Embryonic facial prominence (tissue), 1 donor: ENCODE data around the gene SYNE3.

Experiments
- DNase-seq: peaks from one replicate; pipeline ENCODE4 v3.0.0-alpha.2; 2016; ENCODE audit errors: extremely low spot score

The SYNE3 gene

DNA sequence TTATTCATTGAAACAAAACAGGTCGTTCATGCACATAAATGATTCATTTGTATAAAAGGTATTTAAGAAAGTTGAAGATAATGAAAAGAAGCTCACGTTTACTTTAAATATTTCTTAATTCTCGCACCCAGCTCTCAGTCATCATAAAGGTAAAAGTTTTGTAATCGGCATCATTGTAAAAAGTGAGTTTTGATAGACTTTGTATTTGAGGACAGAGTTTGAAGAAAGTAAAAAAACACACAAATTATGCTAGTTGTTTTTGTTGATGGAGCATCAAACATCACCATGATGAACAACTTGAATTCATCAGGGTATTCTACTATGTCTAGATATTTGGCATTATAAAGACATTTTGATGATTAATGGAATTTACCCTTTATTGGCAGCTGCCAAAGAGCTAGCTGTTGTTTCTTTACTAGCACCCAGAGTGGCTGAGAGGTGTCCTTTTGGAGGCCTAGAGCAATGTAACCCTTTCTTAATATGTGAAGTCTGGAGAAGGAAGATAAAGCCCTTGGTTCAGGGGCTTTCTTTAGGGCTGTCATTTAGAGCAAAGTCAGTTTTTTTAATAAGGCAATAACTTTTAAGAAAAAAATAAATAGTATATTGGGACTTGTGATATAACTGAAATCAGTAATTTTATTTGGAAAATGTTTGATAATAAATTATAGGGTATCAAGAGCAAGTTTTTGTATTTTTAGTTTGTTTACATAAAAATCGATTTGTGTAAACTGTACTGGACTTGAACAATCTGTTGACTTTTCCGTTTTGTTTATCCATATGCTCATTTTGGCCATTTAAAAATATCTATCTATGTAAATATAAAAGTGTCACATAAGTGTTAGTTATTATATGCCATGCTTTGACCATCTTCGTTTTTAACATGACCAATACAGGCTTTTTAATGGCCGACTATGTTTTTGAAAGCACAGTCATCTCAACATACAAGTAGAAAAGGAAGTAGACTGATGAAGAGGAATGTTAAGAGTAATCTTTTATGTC, 25.8 kb upstream of the SYNE3 start:
- DNase-seq, result no peak

DNA sequence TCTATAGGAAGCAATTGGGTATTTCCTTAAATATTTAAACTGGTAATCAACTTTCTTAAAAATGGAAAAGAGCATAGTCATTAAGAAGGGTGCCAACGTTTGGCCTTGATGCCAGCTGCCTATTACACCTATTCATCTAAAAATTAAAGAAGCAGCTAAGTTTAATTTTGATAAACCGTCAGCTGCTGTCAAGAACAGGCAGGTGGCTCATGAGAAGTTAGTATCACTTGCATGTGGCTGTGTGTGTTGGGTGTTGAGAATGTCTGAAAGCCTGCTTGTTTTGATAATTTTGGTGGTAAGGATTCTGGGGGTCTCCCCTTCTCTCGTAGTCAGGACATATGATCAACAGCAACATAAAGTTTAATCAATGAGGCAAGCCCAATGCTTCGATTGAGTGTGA, 24.9 kb upstream of the SYNE3 start:
- no peak for DNase-seq

DNA sequence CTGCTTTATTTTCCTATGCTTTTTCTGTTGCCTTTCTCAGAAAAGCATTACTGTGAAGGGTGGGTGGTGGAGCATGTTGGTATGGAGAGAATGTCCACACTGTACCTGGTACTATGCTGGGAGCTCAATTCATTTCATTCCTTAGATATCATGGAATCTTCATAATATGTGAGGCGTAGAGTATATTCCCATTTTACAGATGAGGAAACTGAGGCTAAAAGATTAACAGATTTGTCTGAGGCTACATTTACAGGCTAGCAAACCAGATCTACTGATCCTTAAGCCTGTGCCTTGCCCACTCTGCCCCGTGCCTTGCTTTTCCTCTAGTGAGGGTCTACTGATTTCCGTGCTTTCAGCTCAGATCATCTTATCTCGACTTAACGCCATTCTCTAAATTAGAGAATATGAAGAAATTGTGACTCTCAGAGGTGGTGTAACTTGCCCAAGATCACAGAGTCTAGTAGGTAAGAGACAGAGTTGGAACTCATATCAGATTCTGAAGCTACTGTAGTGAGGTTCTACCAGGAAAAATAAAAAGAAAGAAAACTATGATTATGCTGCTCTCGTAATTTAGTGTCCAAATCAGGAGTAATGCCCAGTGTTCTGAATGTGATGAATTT, 23.9 kb upstream of the SYNE3 start:
- DNase-seq, result no peak

DNA sequence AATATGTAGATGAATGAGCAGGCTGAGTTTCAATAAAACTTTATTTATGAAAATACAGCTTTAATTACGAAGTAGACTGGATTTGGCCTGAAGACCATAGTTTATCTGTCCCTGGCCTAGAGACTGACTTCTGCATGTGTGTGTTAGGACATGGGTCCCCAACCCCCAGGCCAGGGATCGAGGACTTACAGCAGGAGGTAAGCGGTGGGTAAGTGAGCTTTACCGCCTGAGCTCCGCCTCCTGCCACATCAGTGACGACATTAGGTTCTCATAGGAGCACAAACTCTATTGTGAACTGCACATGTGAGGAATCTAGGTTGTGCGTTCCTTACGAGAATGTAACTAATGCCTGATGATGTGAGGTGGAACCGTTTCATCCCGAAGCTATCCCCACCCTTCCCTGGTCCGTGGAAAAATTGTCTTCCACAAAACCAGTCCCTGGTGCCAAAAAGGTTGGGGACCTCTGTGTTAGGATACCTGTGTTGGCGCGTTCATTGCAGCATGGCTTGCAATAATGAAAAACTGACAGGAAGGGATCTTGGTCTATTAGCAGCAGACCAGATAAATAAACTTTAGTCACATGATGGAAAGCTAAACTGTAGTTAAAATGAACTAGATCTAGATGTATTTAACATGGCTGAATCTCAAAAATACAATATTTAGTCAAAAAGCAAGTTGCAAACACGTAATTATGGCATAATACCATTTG, 22.5 kb upstream of the SYNE3 start:
- DNase-seq, result no peak

DNA sequence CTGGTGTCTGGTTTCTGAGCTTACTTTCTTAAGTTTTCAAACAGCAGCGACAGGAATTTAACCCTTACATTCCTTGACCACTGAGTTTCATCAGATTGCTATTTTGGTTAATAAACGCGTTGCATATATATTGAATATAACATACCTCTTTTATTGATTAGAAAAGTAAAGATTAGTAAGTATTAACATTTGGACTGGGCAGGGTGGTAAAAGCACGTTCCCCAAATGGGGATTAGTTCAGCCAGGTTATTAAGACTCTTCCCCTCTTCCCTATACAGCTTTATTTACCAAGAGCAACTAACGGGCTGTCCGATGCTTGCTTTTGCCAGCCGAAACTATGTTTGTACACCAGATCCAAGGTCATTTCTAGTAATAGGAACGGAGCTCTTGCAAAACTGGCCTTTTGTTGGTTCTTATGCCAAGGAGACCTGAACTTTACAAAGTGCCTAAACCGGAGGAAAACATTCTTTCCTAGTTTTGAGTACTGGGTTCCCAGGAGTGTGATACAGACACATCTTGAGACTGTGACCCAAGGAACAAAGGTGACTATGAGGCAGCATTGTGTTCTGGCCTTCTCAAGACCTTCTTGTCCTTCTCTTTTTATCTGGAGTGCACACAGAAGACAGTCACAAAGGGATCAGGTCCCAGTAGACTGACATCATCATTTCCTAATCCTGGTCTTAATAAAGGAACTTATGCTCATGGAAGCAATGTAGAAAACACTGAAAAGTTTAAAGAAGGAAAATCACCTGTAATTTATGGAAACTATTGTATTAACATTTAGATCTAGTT, 21.0 kb upstream of the SYNE3 start:
- DNase-seq, result no peak

DNA sequence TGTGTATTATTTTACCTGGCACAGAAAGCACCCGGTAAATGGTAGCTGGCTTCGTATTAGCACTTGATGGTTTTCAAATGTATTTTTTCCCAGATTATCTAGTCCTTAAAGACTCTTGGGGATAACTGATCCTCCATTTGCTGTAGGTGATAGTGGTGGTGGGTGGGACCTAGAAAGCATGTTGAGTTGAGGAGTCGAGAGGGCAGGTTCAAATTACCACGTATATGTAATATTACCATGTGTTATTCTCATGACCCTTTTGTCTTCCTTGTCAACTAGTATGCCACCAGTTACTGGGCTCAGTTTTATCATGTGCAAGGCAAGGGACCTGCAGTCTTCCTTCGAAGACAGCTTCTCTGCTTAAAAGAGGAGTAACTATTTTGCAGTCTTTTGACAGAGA, 20.2 kb upstream of the SYNE3 start:
- no peak for DNase-seq

DNA sequence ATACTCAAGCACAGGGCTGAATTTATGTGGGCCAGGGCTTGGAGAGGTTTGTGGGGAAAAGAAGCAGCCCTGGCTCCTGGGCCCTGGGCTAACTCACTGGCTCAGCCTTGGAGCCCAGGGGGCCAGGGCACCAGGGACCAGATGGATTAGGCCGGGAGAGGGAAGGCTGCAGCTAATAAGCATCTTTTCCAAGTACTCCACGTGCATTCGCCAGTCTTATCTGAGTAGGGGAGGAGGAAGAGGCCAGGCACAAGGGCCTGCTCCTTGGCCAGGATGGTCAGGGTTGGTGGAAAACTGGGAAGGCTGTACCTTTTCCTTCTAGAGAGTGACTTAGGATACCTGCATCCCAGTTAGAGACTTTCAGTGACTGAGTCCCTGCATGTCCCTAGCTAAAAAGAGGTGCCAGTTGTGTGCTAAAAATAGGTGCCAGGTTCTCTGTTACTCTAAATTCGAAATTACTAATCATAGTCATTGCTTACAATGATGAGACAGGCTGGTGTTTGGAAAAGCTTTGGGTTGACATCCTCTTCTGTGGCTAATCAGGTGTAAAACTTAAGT, 19.7 kb upstream of the SYNE3 start:
- no peak for DNase-seq

DNA sequence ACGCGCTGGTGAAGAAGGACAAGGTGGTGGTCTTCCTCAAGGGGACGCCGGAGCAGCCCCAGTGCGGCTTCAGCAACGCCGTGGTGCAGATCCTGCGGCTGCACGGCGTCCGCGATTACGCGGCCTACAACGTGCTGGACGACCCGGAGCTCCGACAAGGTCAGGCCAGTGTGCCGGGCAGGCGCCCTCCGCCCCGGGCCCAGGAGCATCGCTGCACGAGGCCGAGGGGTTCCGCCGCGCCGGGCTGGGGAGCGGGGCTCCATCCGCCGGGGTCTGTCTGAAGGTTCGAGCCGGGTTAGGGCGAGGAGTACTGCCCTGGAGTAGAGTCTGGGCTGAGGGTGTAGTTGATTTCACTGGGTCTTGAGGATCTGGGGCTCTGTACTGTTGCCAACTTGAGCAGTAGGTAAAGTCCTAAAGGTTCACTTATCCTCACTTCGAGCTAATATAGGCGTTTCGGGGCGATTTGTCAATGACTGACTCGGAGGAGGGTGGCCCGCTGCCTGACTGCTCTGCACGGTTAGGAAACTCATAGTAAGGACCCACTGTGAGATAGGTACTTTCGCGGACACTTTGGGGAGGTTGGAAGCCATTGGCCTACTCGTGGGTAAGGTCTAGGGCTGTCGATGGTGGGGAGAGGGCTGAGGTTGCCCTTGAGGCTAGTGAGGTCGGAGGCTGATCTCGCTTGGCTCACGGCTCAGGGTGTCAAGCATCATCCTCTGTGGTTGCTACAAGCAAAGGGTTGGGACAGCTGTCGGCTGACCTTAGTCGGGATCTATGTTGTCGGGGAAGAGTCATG, 19.0 kb upstream of the SYNE3 start:
- DNase-seq, result no peak

DNA sequence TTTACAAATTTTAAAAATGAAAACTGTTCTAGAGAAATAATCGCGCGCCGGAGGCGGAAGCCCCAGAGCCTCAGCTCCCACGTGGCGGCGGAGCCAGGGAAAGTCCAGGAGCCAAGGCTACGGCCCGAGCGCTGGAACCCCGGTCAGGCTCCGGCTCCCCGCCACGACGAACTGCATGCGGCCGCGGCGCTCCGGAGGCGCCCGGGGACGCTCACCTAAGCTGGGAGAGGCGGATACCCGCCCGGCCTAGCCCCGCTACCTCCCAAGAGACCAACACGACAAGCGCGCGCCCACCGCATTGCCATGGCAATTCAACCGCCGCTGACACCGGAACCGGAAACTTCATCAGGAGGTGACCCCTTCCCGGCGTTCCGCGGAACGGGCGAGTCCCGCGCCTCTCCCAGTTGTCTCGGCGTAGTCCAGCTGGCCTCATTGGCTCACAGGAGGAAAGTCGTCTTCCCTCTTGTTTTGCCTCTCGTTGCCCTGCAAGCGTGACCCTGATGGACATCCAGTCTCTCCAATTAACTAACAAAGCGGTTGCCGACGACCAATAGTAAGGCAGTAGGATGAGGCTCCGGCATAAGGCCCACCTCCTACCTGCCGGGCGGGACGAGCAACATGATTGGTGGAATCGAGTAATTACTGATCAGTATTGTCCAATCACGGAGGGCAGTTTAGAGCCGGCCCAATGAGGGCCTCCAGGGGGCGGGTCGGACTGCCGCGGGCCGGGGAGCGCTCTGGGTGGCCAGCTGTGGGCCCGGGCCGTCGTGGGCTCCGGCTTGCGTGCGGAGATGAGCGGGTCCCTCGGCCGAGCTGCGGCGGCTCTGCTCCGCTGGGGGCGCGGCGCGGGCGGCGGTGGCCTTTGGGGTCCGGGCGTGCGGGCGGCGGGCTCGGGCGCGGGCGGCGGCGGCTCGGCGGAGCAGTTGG, 18.1 kb upstream of the SYNE3 start, which contains the start of gene GLRX5:
TSS of gene GLRX5 (plus strand) at position 752 of the 927 bp plus-strand sequence. CDS start at position 792, 40 bp downstream.
- peak; percentile 99 for DNase-seq

DNA sequence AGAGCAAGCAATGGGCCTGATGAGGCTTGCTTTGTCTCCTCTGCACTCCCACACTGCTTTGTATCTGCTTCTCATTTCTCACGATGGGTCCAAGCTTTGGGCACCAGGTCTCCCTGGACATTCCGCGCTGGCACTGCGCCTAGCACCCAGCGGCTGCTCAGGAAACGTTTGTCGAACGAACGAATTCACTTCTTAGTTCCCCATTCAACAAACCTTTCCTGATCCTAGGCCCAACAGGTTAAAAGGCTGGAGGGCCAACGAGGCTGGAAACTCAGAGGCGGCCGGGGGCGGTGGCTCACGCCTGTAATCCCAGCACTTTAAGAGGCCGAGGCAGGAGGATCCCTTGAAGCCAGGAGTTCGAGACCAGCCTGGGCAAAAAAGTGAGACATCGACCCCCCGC, 17.4 kb upstream of the SYNE3 start:
- DNase-seq, result no peak

DNA sequence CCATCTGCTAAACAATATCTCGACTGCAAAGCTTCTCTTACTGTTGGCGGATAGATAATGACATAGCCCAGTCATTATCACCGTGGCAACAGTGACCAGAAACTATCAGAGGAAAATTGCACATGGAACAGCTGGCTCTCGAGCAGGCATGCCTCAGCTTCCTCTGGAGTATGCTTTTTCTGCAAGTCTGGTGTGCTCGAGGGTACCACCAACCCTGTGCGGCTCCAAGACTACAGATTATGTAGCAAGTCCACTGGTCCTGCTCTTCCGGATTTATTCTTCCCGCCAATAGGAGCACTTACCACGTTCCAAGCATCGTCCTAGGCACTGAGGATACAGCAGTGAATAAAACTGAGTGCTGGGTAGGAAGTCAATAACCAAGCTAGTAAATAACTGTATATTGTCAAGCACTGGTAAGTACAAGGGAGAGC, 17.0 kb upstream of the SYNE3 start:
- no peak for DNase-seq

DNA sequence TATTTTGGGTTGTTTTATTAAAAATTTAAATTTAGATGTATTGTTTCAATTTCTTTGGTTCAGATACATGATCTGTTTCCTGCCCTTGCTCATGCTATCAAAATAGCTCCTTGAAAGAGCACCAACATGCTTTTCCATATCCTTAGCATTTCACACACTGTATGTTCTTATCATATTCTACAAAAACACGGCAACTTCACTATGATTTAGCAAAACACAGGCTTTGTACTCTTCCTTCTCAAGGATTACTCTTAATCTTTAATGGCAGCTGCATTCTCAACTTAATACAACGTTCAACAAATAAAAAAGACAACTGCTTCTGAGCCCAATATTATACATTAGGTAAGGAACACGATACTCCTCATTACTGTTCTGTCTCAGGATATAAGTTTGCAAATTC, 15.5 kb upstream of the SYNE3 start:
- DNase-seq, result no peak

DNA sequence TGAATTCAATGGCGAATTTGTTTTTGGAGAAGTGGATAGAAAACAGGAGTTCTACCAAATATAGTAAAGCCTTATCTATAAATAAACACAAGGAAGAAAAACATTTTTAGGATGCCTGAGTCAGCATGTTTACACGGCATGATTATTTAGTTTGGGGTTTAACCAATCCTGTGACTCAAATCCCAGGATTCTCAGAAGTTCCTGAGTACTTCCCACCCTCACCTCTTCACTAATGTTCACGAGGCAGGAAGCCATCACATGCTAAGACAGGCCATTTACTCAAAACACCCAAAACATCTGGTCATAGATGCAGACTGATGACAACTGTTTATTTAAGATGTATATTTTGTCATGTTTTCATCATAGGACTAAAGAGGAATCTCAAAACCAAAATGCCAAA, 15.0 kb upstream of the SYNE3 start:
- no peak for DNase-seq

DNA sequence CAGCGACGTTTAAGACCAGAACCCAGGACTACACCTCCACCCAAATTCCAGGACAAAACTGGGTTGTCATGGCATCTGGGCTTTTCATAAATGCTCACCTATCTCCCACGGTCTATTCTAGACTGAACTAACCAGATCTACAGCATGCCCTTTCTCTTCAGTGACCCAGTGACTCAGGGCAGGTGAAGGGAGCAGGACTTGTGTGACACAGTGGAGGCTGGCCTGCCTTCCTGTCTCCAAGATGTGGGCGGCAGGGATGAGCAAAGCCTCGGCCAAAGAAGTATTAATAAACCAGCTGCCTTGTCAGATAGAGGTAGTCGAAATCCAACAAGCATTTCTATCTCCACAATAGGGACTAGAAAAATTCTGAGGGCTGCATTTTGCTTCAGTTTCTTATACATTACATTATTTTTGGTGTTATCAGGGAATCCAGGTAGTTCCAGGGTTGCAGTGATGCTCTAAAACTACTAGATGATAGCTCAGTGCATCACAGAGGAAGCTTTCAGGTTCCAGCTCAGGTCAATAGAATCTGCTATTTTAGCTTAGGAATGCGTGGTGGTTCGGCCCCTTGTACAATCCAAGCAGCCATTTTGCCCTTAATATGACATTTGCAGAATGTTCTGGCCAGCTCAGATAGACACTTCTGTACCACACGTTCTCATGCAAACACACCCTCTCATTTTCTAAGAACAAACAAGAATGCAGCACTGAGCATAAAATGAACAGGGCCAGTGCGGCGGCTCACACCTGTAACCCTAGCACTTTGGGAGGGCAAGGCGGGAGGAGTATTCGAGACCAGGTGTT, 14.2 kb upstream of the SYNE3 start:
- DNase-seq, result no peak

DNA sequence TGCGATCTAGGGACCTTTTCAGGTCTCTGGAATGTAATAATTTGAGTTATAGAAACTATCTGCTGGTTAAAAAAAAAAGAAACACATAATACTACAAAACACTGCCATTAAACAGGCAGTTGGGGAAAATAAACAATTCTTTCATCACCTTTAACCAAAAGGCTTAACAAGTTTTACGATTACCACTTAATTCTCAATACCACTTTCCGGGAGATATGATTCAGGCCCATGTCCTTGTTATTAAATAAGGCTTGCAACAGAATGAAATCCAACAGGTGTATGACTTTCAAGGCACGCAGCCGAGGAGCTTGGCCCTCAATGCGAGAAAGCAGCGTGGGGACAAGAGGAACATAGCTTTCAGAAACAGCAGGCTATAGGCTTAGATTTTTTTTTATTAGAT, 12.8 kb upstream of the SYNE3 start:
- DNase-seq, result no peak

DNA sequence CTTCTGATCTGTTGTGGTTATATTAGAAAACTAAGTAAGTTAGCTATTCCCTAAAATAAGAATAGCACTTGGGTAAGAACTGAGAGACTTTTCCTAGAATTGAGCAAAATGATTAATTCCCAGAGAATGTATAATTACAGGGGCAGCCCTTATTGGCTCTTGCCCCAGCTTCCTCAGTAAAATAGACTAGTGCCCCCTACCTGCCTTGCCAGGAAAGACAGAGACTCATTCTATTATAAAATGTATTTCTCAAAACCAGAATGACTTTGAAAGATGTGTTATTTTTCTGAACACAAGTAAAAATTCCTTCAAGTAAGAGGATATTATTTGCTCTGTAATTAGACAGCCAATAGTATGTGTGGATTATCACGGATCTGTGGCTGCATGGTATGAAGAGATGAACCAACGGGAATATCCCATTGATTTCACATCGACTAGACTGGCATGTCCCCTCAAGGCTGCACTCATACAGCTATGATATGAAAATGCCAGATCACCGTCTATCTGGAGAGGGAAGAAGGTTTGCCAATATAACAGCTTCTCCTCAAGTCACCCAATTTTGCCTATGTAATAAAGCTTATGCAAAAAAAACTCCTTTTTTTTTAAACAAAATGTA, 11.0 kb upstream of the SYNE3 start:
- DNase-seq, result no peak

DNA sequence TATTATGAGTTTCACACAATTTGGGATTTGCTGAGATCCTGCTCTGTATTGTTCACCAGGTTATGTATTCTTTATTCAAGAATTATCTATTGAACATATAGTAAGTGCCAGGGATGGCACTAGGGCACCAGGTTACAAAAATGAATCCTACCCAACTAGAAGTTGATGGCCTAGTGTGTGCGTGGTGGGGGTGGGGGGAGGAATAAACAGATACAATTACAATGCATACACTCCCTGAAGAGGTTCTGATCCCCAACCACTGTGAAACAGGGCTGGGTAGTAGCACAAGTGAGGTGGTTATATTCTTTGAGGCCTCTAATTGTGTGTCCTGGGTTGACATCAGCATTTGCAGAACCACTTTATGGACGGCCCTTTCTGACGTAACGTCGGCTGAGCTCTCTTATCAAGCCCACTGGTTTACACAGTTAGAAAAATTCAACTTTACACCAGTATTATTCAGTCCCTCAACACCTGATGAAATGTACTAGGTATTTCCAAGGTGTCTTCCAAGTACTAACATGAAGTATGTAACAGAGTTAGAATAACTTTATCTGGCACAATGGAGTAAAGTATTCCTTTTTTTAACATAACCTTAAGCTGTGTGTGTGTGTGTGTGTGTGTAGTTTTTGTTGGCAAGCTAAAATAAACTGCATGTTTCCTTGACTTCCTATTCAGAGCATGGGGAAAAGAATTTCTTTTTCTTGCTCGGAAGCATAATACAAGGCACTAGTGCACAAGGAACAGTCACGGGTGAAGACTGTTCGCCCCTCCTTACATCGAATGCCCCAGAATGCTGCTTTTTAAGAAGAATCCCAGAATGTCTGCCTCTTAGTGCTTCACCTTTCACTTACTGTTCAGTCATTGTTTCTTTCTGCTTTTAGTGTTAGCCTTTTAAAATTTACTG, 10.3 kb upstream of the SYNE3 start:
- no peak for DNase-seq
